GM21528 (cell line): ENCODE measurements around the gene DNAJB6.
A peak's percentile ranks its signal among the peaks of the same experiment; 100 is the strongest.

ENCODE experiments used
- ATAC-seq: cut with Tn5 transposase; IDR thresholded peaks from one replicate; pipeline ENCODE4 v1.9.1; 2021; ENCODE audit warnings: mild to moderate bottlenecking, moderate library complexity; ENCODE audit not compliant: unreplicated experiment, low FRiP score

Gene DNAJB6

GRCh38 chr7:157425137-157425731 is 88.4 kb downstream of the DNAJB6 start:
- ATAC-seq: no peak

- ATAC-seq: no peak
Observed at GRCh38 chr7:157425761-157426160, 89.0 kb downstream of the DNAJB6 start.

- ATAC-seq: no peak
Observed at GRCh38 chr7:157426463-157427301, 89.9 kb downstream of the DNAJB6 start.

GRCh38 chr7:157427811-157428553 is 91.2 kb downstream of the DNAJB6 start:
- ATAC-seq: no peak

GRCh38 chr7:157428554-157428945 is 91.7 kb downstream of the DNAJB6 start:
- no peak for ATAC-seq

GRCh38 chr7:157429001-157429679 is 92.3 kb downstream of the DNAJB6 start:
- ATAC-seq: no peak

- no peak for ATAC-seq
Observed at GRCh38 chr7:157429680-157430224, 92.9 kb downstream of the DNAJB6 start.

- ATAC-seq: no peak
Observed at GRCh38 chr7:157430721-157431120, 93.9 kb downstream of the DNAJB6 start.

GRCh38 chr7:157431173-157431950 is 94.6 kb downstream of the DNAJB6 start:
- no peak for ATAC-seq

DNA sequence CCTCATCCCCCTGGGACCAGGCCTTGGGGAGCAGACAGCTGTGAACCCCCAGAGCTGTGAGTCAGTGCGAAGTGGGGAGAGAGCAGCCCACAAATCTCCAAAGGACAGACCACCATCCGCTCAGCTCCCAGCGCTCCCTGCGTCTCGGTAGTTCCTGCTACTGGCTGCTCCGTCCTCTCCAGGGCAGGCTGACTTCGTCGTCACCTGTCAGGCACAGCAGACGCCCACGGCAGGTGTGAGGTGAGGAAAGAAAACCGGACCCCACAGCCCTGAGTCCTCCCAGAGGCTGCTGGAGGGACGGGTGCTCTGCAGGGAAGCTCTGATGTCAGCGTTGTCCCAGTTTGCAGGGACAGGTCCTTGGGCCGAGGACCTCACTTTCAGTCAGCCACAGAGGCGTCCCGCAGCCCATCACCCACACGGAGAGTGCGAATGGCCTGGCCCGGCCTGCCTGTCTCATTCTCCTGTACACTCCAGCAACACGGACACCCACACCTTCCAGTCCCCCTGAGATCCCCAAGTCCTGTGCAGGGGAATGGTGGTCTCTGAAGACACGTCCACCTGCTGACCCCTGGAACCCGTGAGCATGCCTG is 95.2 kb downstream of the DNAJB6 start:
- ATAC-seq: no peak

DNA sequence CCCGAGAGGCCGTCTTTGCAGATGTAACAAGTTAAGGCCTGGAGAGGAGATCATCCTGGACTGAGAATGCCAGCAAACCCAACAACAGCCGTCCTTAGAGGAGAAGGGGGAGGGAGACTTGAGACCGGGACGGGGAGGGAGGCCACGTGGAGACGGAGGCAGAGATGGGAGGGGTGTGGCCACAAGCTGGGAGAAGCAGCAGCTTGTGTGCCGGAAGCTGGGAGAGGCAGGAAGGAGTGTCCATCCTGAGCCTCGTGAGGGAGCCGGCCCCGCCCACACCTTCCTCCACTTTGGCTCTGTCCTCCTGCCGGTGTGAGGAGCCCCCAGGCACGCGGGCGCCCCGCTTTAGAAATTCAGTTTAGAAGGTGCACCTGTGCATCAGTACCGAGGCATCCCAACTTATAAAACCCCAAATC is 95.7 kb downstream of the DNAJB6 start:
- ATAC-seq: no peak

DNA sequence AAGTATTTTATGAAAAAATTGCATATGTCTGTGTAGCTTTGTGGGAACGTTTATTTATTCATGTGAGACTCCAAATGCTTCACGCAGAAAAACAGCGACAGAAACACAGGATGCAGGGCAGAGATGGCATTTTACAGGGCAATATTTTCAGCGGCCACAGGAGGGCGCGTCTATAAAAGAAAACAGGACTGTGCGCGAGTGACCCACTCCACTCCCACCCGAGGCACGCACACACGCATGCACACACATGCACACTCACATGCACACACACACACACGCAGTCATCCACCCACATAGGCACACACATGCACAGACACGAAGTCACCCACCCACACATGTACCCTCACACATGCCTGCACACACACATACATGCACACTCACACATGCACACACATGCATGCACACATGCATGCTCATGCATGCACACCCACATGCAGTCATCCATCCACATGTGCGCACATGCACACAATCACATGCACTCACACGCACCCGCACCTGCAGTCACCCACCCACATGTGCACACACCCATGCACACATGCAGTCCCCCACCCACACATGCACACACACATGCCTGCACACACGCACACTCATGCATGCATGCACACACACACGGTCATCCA is 96.3 kb downstream of the DNAJB6 start:
- peak; percentile 53 for ATAC-seq

DNA sequence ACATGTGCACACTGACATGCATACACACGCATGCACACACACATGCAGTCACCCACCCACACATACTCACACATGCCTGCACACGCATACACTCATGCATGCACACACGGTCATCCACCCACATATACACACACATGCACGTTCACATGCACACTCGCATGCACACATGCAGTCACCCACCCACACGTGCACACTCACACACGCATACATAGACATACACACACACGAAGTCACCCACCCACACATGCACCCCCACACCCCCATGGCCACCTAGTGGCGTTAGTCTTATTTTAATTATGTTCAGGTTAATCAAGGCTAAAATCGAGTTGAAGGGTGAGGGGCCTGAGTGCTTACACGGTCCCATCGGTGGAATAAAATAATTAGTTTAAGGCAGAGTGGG is 96.8 kb downstream of the DNAJB6 start:
- no peak for ATAC-seq

DNA sequence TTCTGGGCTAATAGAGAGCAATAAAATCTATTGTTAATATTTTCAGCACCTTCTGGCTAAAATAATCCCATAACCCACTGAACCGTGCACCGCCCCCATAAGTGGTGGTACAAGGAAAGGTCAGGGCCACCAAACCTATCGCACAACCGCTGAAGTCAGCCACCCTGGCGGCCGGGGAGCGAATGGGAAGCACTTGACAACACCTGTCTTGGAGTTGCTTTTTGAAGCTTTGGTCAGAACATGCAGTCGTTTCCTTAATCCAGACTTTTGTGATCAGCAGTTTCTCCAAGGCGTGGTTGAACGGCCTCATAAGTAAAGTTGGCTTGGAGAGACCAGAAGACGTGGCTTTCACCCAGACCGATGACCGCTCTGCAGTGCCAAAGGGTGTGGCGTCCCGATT is 97.4 kb downstream of the DNAJB6 start:
- no peak for ATAC-seq

DNA sequence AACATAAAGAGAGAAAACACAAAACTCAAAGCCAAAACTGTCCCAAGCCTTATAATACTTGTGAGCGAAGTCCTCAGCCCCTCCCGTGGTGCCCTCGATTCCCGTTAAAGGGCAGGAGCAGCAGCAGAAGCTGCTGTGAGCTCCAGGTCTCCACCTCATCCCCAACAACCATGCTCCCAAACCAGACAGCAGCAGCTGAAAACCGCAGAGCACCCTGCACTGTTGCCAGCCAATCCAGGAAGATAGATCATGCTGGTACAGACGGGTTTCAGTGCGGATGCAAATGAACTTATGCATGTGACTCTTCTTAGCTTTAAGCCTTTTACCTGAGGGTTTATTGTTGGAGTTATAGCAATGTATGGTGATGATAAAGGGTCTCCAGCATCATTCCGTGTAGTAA is 97.9 kb downstream of the DNAJB6 start:
- ATAC-seq: no peak

DNA sequence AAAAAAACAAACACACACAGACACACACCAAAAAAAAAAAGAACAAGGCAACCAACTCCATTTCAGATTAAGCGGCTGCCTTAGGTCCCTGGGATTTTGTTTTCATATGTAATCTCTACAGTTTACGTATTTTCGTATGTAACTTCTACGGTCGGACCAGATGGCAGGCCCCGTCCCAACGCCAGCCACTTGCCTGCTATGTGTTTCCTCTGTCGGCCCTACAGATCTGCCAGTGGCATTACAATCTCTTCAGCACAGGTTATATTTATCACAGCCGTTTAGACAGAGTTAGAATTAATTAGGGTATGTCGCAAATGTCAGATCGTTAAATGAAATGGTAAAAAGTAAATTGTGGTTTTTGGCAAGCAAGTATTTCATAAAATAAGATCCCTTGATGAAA is 99.3 kb downstream of the DNAJB6 start:
- no peak for ATAC-seq

GRCh38 chr7:157436763-157437480 is 100.1 kb downstream of the DNAJB6 start:
- no peak for ATAC-seq

DNA sequence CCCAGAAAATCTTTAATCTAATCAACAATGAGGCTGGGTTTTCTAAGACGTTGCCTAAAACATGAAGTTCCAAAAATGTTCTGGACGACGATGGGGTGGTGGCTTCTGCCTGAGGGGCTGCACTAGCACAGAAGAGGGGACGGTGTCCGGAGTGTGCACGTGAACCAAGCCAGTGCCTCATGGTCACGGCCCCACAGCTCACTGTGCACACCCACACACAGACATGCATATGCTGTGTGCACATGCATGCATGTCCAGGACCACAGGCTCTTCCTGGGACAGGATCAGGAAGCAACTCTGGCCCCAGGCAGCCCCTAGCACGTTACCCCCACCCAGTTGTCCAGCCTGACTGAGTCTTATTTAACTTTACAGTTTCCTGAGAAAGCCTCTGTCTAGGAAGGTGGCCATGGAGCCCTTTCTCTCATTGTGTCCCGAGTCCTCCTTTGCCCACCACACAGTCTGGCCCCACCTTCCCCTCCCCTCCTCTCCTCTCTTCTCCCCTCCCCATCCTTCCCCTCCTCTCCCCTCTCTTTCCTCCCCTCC is 100.8 kb downstream of the DNAJB6 start:
- ATAC-seq: no peak
